AG04449 (cell line): Measurements from ENCODE around the gene ALX3.

Experiments used
- CTCF ChIA-PET: fragments of 350-600 bp; formaldehyde crosslinking; extraction: SDS; loops from one replicate; lab custom pipeline; 2021; ENCODE audit warnings: antibody characterized with exemption; lab: Yijun Ruan, JAX
- POLR2A ChIA-PET: fragments of 400-600, 350-600 bp; formaldehyde crosslinking; extraction: SDS; loops from one replicate; lab custom pipeline; 2020; ENCODE audit warnings: antibody characterized with exemption, inconsistent platforms; lab: Yijun Ruan, JAX
- DNase-seq: peaks from one replicate; pipeline ENCODE4 v3.0.0-alpha.2; 2010; ENCODE audit warnings: low read depth, low spot score
- H3K4me3 ChIP-seq: 2 replicates; pipeline ENCODE4 v1.5.1; 2011; ENCODE audit warnings: low read depth, mild to moderate bottlenecking, control low read depth, low read length
- CTCF ChIP-seq: IDR thresholded peaks from one replicate; pipeline ENCODE4 v1.5.1; 2011; ENCODE audit warnings: mild to moderate bottlenecking, moderate library complexity, low read length, control low read depth, inconsistent platforms; ENCODE audit not compliant: insufficient read depth; ENCODE audit errors: missing control alignments

The ALX3 gene

DNA sequence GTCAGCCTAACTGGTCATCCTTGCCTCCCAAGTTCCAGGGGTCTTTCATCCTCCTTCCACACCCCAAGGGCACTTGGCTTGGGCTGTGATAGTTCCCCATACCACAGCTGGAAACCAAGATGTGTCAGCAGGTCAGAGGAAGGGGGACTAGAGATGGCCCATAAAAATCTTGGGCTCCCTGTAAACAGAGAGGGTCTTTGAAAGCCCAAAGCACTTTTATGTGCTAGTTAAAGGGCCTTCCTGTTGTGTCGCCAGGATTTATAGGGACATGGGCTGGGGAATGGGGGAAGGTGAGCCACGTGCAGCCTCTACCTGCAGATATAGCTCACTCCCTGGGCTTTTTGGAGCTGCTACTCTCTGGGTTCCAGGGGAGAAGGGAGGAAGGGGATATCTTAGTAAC, 29.9 kb upstream of the ALX3 start:
- POLR2A ChIA-PET: no interaction called here
- no peak for DNase-seq
- CTCF ChIA-PET: interaction anchor here (1.7 to 38.2 kb wide), 5 partner anchors 10 to 73 kb away, joined by 8 to 935 read pairs (median 183); partner anchors contain the start of gene UBL4B
- no peak overlapping the region for H3K4me3 ChIP-seq
- no peak for TF ChIP-seq CTCF

DNA sequence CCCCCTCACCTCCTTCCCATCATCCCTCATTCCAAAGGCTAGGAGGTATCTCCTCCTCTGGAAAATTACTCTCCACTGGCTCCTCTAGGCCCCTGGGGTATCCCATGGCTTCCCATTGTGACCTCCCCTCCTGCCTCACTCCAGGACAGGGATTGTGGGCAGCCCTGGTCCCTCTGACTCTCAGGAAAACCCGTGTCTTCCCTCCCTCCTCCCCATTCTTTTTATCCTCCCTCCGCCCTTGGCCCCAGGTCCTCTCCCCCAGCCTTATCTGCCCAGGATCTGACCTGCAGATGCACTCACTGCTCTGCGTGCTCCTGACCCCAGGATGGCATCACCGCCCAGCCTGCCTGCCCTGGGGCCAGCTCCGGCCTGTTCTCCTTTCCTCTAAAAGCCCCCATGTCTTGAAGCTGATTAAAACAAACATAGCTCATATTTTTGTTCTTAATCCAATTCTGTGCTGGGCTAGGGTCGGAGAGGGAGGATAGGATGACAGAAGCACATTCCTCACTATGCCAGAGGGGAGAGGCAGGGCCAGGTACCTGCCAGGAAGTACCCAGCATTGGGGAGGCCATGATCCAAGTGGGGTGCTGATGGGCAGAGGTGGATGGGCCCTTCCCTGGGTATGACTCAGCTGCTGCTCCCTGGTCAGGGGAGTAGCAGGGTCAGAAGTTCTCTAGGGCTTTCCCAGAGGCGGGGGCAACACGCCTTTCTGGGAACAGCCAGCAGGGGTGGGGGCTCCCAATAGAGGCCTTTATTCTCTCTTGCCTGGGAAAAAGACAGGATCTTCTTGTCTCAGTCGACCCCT, 28.0 kb upstream of the ALX3 start:
- ChIA-PET CTCF (interaction anchor here (0.6 to 38.2 kb wide), 7 partner anchors 8 to 71 kb away, joined by 3 to 935 read pairs (median 60); partner anchors contain the start of gene UBL4B), POLR2A (no interaction called here)
- TF ChIP-seq CTCF: no peak
- no peak overlapping the region for H3K4me3 ChIP-seq
- no peak for DNase-seq

- TF ChIP-seq CTCF: no peak
- no peak for DNase-seq
- POLR2A ChIA-PET: no interaction called here
- H3K4me3 ChIP-seq: no peak overlapping the region
- CTCF ChIA-PET: interaction anchor here (0.8 to 38.2 kb wide), 6 partner anchors 9 to 54 kb away, joined by 3 to 935 read pairs (median 40); partner anchors contain the start of gene UBL4B
These were observed 27.2 kb upstream of the ALX3 start for GRCh38 chr1:110097507-110098221.

DNA sequence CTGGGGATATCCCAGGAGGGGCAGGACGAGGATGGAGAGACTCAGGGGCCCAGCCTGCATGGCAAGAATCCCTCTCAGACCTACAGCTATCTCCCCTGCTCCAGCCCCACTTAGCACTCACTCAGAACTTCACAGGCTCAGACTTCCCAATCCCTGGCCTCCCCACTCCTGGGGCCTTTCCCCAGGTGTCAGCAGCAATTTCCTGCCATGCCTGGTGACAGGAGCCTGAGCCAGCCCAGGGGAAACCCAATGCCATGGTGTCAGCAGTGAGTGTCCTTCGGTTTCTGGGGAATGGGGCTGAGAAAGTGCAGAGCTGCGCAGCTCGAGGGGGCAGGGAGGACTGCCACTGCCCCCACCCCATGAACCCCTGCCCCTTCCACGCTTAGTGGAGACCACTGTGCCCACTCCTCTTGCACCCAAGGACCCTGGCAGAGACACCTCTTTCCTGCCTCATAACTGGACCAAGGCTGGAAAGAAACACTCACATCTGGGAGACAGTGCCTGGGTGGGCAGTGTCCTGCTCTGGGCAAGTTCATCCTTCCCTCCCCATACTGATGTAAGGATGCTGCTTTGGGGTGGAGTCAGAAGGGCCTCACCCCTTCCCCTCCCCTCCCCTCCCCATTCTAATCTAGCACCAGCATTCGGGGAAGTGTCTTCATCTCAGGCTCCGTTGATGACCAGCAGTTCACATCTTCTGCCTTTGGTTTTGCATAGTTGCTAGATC, 24.6 kb upstream of the ALX3 start:
- no peak for TF ChIP-seq CTCF
- POLR2A ChIA-PET: no interaction called here
- CTCF ChIA-PET: interaction anchor here (3.2 to 38.2 kb wide), 4 partner anchors 7 to 38 kb away, joined by 20 to 935 read pairs (median 78); partner anchors contain the start of gene UBL4B

GRCh38 chr1:110092991-110093390, 22.5 kb upstream of the ALX3 start:
- TF ChIP-seq CTCF: no peak
- H3K4me3 ChIP-seq: no peak overlapping the region
- CTCF ChIA-PET: interaction anchor here (1.0 to 38.2 kb wide), 7 partner anchors 12 to 456 kb away, joined by 3 to 935 read pairs (median 23); partner anchors contain the start of genes ALX3 and UBL4B
- POLR2A ChIA-PET: no interaction called here
- no peak for DNase-seq

More for the DNA sequence above, 24.6 kb upstream of the ALX3 start:
- H3K4me3 ChIP-seq: no peak overlapping the region
- no peak for DNase-seq
